ENCODE measurements around the gene ARHGAP40.

DNA sequence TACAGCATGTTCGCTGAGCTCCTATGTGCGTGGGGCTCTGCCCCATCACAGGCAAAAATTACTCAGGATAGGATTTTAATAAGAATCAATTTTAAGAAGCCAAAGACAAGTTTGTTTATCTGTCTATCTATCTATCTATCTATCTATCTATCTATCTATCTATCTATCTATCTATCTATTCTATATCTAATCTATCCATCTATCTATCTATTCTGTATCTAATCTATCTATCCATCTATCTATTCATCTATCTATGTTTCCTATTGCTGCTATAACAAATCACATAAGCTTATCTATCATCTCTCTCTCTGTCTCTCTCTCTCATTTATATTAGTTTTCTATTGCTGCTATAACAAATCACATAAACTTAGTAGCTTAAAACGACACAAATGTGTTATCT, 1.7 kb downstream of the ARHGAP40 start:
- TF ChIP-seq, protein P1, sequence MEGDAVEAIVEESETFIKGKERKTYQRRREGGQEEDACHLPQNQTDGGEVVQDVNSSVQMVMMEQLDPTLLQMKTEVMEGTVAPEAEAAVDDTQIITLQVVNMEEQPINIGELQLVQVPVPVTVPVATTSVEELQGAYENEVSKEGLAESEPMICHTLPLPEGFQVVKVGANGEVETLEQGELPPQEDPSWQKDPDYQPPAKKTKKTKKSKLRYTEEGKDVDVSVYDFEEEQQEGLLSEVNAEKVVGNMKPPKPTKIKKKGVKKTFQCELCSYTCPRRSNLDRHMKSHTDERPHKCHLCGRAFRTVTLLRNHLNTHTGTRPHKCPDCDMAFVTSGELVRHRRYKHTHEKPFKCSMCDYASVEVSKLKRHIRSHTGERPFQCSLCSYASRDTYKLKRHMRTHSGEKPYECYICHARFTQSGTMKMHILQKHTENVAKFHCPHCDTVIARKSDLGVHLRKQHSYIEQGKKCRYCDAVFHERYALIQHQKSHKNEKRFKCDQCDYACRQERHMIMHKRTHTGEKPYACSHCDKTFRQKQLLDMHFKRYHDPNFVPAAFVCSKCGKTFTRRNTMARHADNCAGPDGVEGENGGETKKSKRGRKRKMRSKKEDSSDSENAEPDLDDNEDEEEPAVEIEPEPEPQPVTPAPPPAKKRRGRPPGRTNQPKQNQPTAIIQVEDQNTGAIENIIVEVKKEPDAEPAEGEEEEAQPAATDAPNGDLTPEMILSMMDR (conservative IDR thresholded peaks at IDR 0.05 in 1 of 2, IDR thresholded peaks at IDR 0.05 in 1 of 2; ENCODE audit: low read depth in 1 of 2, low read length in 2 of 2): no peak
- no peak for TF ChIP-seq EZH2 (IDR thresholded peaks at IDR 0.05; ENCODE audit: low read length, missing control alignments)
